Right lobe of liver (tissue), 6 donors: ENCODE measurements around the gene KCNIP3. TPM values are rescaled to one million over a fixed set of nuclear protein-coding genes. Genes with fewer than 3 reads are reported as not detected.

Source experiments
- ATAC-seq, 4 donors: fragments of 200-7000 bp; cut with Tn5 transposase; one replicate each; pipeline ENCODE4 v1.9.1; 2020; ENCODE audit warnings: mild to moderate bottlenecking in 4 of 4, moderate library complexity in 4 of 4
- DNase-seq, 3 donors: peaks; one replicate each; pipeline ENCODE4 v3.0.0-alpha.2; 2020
- H3K27ac ChIP-seq, 3 donors: fragments of 200-600 bp; one replicate each; pipeline ENCODE4 v1.8.0; 2022
- H3K27me3 ChIP-seq, 2 donors: fragments of 200-600 bp; one replicate each; pipeline ENCODE4 v1.8.0; 2022
- H3K36me3 ChIP-seq, 4 donors: fragments of 200-600 bp; sonication (generic) in 1 of 4; one replicate each; pipeline versions ENCODE4 v1.5.1 to v1.8.0; 2017 to 2022; ENCODE audit warnings: control low read depth in 1 of 4
- H3K4me1 ChIP-seq, 4 donors: fragments of 200-600 bp; sonication (generic) in 1 of 4; one replicate each; pipeline versions ENCODE4 v1.5.1 to v1.8.0; 2017 to 2022; ENCODE audit warnings: control low read depth in 1 of 4
- H3K4me3 ChIP-seq, 3 donors: fragments of 200-600 bp; one replicate each; pipeline ENCODE4 v1.8.0; 2022
- H3K9me3 ChIP-seq, 4 donors: fragments of 200-600 bp; sonication (generic) in 1 of 4; one replicate each; pipeline versions ENCODE4 v1.5.1 to v1.8.0; 2017 to 2022; ENCODE audit warnings: control low read depth in 1 of 4
- CTCF ChIP-seq, 4 donors: fragments of 200-600 bp in 3 of 4; fragments of 450-650 bp in 1 of 4; IDR thresholded peaks; one replicate each; pipeline versions ENCODE4 v1.5.1 to v1.8.0; 2016 to 2022; ENCODE audit warnings: antibody characterized with exemption in 4 of 4, mild to moderate bottlenecking in 2 of 4
- POLR2A ChIP-seq: fragments of 450-650 bp; IDR thresholded peaks from one replicate; pipeline ENCODE4 v1.6.1; 2017; ENCODE audit warnings: antibody characterized with exemption, mild to moderate bottlenecking
- WGBS: methylation state at CpG from one replicate; pipeline ENCODE4 v1.1.6; 2018; ENCODE audit warnings: low coverage, low lambda C conversion rate; ENCODE audit not compliant: insufficient coverage; ENCODE audit errors: missing lambda C conversion rate; 5-methylcytosine and 5-hydroxymethylcytosine counted together
- intact Hi-C, 2 donors: fragments of 100-400 bp; cut with DNase I; formaldehyde crosslinking; loops; one replicate each; pipeline versions ENCODE4 v1.11.2 to v1.14.1; 2022
- total RNA-seq, 6 experiments: library from RNA; depleted of rRNA in 2 of 6; stranded (reverse); fragments of >200 nt in 2 of 6; fragmentation: NEBNext Ultra II Directional in 3 of 6; extraction: Animal tissue kit (Norgen Biotek cat#: 25700) in 3 of 6; gene quantifications; one replicate each; pipeline versions ENCODE4 v1.1.0 to v1.2.4, GENCODE V29; 2016 to 2023
- donor health status: DM: no; HTN: yes; CAD: no.
- donor health status: DM: no; HTN: no; CAD: no.
- donor health status: DM: no; HTN: no; CAD: no.
- donor health status: DM: no; HTN: yes; CAD: no.
- donor health status: DM: no; HTN: yes; CAD: no.

The KCNIP3 gene
- total RNA-seq, 6 experiments from 2014 or later, result 0.46 to 3.3 (median 1.2) TPM

GRCh38 chr2:95282458-95282857 is 14.7 kb upstream of the KCNIP3 start:
- no peaks in the 10 kb centered on the region for H3K9me3 ChIP-seq
- ATAC-seq (no peak), DNase-seq (no peak)
- H3K36me3 ChIP-seq, result no peaks in the 10 kb centered on the region
- TF ChIP-seq CTCF (IDR thresholded peaks at IDR 0.05) (no peak), POLR2A (no peak)
- 20% methylated on average over 2 of the region's 3 CpGs for WGBS
- no peaks in the 10 kb centered on the region for H3K27me3 ChIP-seq
- H3K27ac ChIP-seq, result no peak overlapping the region
- no peak overlapping the region for H3K4me3 ChIP-seq
- no peaks in the 10 kb centered on the region for H3K4me1 ChIP-seq
- intact Hi-C loops, result no loop called here

GRCh38 chr2:95283562-95283961 is 13.6 kb upstream of the KCNIP3 start:
- ATAC-seq (no peak), DNase-seq (no peak)
- no peaks in the 10 kb centered on the region for H3K27me3 ChIP-seq
- no peak for TF ChIP-seq CTCF (IDR thresholded peaks at IDR 0.05)
- no peak for TF ChIP-seq POLR2A
- WGBS, result 83% methylated on average over 1 of the region's 4 CpGs
- no peak overlapping the region for H3K4me3 ChIP-seq
- no peaks in the 10 kb centered on the region for H3K4me1 ChIP-seq
- H3K27ac ChIP-seq, result no peak overlapping the region
- no peaks in the 10 kb centered on the region for H3K9me3 ChIP-seq
- H3K36me3 ChIP-seq, result no peaks in the 10 kb centered on the region
- intact Hi-C loops, result no loop called here

GRCh38 chr2:95284886-95285541 is 12.1 kb upstream of the KCNIP3 start:
- Histone ChIP-seq H3K9me3 (no peaks in the 10 kb centered on the region), H3K4me1 (no peaks in the 10 kb centered on the region), H3K4me3 (no peak overlapping the region), H3K27me3 (no peaks in the 10 kb centered on the region), H3K27ac (no peak overlapping the region), H3K36me3 (no peaks in the 10 kb centered on the region)
- intact Hi-C loops, result no loop called here
- 94% methylated on average over 2 of the region's 13 CpGs for WGBS
- no peak for TF ChIP-seq CTCF (IDR thresholded peaks at IDR 0.05)
- no peak for DNase-seq
- ATAC-seq, result no peak

GRCh38 chr2:95285542-95285932 is 11.6 kb upstream of the KCNIP3 start:
- intact Hi-C loops, result no loop called here
- Histone ChIP-seq H3K27ac (no peak overlapping the region), H3K27me3 (no peaks in the 10 kb centered on the region), H3K4me1 (no peaks in the 10 kb centered on the region), H3K9me3 (no peaks in the 10 kb centered on the region), H3K36me3 (no peaks in the 10 kb centered on the region), H3K4me3 (no peak overlapping the region)
- no peak for TF ChIP-seq CTCF (IDR thresholded peaks at IDR 0.05)
- no peak for TF ChIP-seq POLR2A
- ATAC-seq, result no peak
- WGBS, result 0% methylated on average over 1 of the region's 4 CpGs
- no peak for DNase-seq

- TF ChIP-seq POLR2A (no peak), CTCF (IDR thresholded peaks at IDR 0.05) (no peak)
- Histone ChIP-seq H3K27me3 (no peaks in the 10 kb centered on the region), H3K27ac (no peak overlapping the region), H3K36me3 (no peaks in the 10 kb centered on the region), H3K9me3 (no peaks in the 10 kb centered on the region), H3K4me1 (no peaks in the 10 kb centered on the region), H3K4me3 (no peak overlapping the region)
- DNase-seq (no peak), ATAC-seq (no peak)
- no CpG with 5 or more reads among the region's 8 CpGs for WGBS
- intact Hi-C loops, result no loop called here
These were observed 9.8 kb upstream of the KCNIP3 start for GRCh38 chr2:95287336-95287735.
